WTC11 (cell line): ENCODE data around the gene STK25.

Experiments used
- AFF4 ChIP-seq: sonication (generic); formaldehyde crosslinking; IDR thresholded peaks from 2 replicates; pipeline ENCODE4 v1.8.1; 2023; ENCODE audit warnings: mild to moderate bottlenecking, missing genetic modification reagents, borderline replicate concordance
- CTCF ChIP-seq: fragments of 200-600 bp; IDR thresholded peaks from 2 replicates; pipeline ENCODE4 v1.8.0; 2022; ENCODE audit warnings: antibody characterized with exemption
- MAX ChIP-seq: sonication (generic); formaldehyde crosslinking; IDR thresholded peaks from 2 replicates; pipeline ENCODE4 v1.8.0; 2022; ENCODE audit warnings: mild to moderate bottlenecking, missing genetic modification reagents
- ZNF138 ChIP-seq: sonication (generic); formaldehyde crosslinking; conservative IDR thresholded peaks from 2 replicates; pipeline ENCODE4 v1.8.1; 2022; ENCODE audit warnings: mild to moderate bottlenecking, moderate library complexity, missing genetic modification reagents
- ZNF423 ChIP-seq: fragments of 250-450 bp; sonication (Bioruptor Pico); IDR thresholded peaks from 2 replicates; pipeline ENCODE4 v2.1.2; 2022; ENCODE audit warnings: mild to moderate bottlenecking, moderate library complexity
- TF ChIP-seq, protein P1 (sequence below): fragments of 250-450 bp; sonication (Bioruptor Pico); IDR thresholded peaks from 2 replicates; pipeline ENCODE4 v2.1.2; 2022; ENCODE audit warnings: mild to moderate bottlenecking, moderate library complexity
- TF ChIP-seq, protein P2 (sequence below): sonication (generic); formaldehyde crosslinking; IDR thresholded peaks from 2 replicates; pipeline ENCODE4 v1.8.1; 2023; ENCODE audit warnings: mild to moderate bottlenecking, moderate library complexity, missing genetic modification reagents

DNA sequence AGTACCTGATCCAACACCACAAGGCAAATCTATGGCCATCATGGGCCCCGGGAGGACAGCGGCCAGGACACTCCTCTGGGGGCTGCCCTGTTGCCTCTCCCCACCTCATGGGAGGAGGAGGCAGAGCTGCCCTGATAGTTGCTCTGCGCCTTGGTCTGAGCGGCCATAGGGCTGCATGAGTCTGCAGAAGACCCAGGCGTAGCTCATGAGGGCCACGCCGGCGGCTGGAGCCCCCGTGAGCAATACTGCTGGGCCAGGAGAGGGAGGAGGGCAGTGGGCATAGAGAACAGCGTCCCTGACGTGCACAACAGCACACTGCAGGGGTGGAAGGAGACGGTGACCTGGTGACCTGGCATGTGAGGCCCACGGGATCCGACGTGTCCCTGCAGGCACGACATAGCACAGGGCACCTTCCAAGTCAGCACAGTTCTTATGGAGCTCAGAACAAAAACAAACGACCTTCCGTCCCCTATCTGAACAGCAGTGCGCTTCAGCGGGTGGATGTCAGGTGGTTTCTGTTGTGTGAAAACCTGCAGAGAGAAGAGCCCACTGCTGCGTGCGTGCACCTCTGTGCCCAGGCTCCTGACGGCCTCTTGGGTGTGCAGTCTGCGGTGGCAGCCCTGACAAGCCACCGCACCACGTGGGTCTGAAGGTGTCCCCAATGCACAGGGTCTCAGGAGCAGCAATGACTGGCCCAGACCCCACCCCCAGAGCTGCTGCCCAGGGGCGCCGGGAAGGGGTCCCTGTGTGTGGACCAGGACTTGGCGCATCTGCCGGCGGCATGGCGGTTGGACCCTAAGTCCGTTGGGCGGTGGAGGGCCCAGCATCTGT, 13.0 kb downstream of the STK25 start:
- TF ChIP-seq CTCF (no peak), AFF4 (CRISPR knock-in tag) (no peak), ZNF138 (no peak), ZNF423 (no peak), MAX (CRISPR knock-in tag) (no peak)
- TF ChIP-seq, protein P1, sequence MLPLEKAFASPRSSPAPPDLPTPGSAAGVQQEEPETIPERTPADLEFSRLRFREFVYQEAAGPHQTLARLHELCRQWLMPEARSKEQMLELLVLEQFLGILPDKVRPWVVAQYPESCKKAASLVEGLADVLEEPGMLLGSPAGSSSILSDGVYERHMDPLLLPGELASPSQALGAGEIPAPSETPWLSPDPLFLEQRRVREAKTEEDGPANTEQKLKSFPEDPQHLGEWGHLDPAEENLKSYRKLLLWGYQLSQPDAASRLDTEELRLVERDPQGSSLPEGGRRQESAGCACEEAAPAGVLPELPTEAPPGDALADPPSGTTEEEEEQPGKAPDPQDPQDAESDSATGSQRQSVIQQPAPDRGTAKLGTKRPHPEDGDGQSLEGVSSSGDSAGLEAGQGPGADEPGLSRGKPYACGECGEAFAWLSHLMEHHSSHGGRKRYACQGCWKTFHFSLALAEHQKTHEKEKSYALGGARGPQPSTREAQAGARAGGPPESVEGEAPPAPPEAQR (CRISPR knock-in tag), result no peak
- TF ChIP-seq, protein P2, sequence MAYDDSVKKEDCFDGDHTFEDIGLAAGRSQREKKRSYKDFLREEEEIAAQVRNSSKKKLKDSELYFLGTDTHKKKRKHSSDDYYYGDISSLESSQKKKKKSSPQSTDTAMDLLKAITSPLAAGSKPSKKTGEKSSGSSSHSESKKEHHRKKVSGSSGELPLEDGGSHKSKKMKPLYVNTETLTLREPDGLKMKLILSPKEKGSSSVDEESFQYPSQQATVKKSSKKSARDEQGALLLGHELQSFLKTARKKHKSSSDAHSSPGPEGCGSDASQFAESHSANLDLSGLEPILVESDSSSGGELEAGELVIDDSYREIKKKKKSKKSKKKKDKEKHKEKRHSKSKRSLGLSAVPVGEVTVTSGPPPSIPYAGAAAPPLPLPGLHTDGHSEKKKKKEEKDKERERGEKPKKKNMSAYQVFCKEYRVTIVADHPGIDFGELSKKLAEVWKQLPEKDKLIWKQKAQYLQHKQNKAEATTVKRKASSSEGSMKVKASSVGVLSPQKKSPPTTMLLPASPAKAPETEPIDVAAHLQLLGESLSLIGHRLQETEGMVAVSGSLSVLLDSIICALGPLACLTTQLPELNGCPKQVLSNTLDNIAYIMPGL (CRISPR knock-in tag), result no peak
